K562 (cell line): Measurements from ENCODE around the gene LRRC4C. TPM values are rescaled to one million over a fixed set of nuclear protein-coding genes. Genes with fewer than 3 reads are reported as not detected.

Experiments used
- ATAC-seq: fragments of 200-7000 bp; cut with Tn5 transposase; 3 replicates; pipeline ENCODE4 v1.9.1; 2020; ENCODE audit warnings: moderate library complexity
- BruUV-seq: library from RNA; stranded (reverse); fragments of 400-500 nt; replicated peaks from 2 replicates; lab custom pipeline; 2021; lab: Mats Ljungman, UMichigan
- CTCF ChIA-PET: fragments of 300-600 bp; formaldehyde crosslinking; extraction: SDS; loops from one replicate; lab custom pipeline; 2021; ENCODE audit warnings: low intra/inter-chr PET ratio; lab: Yijun Ruan, JAX
- POLR2A ChIA-PET: fragments of 300-600, 350-650 bp; sonication (Branson Sonifier 250); formaldehyde crosslinking; extraction: SDS; loops from one replicate; lab custom pipeline; 2021; ENCODE audit warnings: antibody characterized with exemption, inconsistent platforms; lab: Yijun Ruan, JAX
- DNase-seq, 4 experiments: peaks; one replicate each; pipeline versions ENCODE4 v3.0.0 to v3.0.0-alpha.2; 2011 to 2018; ENCODE audit warnings: low spot score in 3 of 4, mixed read lengths in 3 of 4; ENCODE audit errors: extremely low read depth in 1 of 4
- FAIRE-seq: peaks from 2 replicates; lab custom pipeline; 2011; peaks lifted over from hg19 to GRCh38; lab: Jason Lieb, UNC
- H2AFZ ChIP-seq: 2 replicates; pipeline ENCODE4 v1.6.0; 2011; ENCODE audit warnings: low read depth, low read length, control low read depth, inconsistent platforms
- H3K27ac ChIP-seq: fragments of 200-600 bp; 3 replicates; pipeline ENCODE4 v1.8.0; 2011; ENCODE audit warnings: low read depth, mild to moderate bottlenecking, control low read depth, inconsistent platforms, low read length, moderate library complexity, mixed read lengths; ENCODE audit errors: extremely low read depth
- H3K27me3 ChIP-seq, 2 experiments: fragments of 300-600 bp in 1 of 2; 2 replicates in 1 of 2; 3 replicates in 1 of 2; pipeline versions ENCODE4 v1.6.0 to v1.8.0; 2011; ENCODE audit warnings: inconsistent platforms in 2 of 2, low read length in 2 of 2, mild to moderate bottlenecking in 1 of 2, mixed read lengths in 1 of 2, moderate library complexity in 1 of 2; ENCODE audit not compliant: control insufficient read depth in 2 of 2, insufficient read depth in 2 of 2
- H3K36me3 ChIP-seq: fragments of 300-600 bp; 3 replicates; pipeline ENCODE4 v1.8.0; 2011; ENCODE audit warnings: mild to moderate bottlenecking, low read length, inconsistent platforms; ENCODE audit not compliant: control insufficient read depth, insufficient read depth
- H3K4me1 ChIP-seq, 2 experiments: fragments of 200-600 bp in 1 of 2; replicated peaks in 1 of 2; 2 replicates in 1 of 2; 3 replicates in 1 of 2; pipeline versions ENCODE4 v1.5.1 to v1.8.0; 2011; ENCODE audit warnings: inconsistent platforms in 2 of 2, low read length in 2 of 2, mild to moderate bottlenecking in 1 of 2, mixed read lengths in 1 of 2, moderate library complexity in 1 of 2; ENCODE audit not compliant: control insufficient read depth in 2 of 2, insufficient read depth in 2 of 2
- H3K4me2 ChIP-seq: 2 replicates; pipeline ENCODE4 v1.6.1; 2011; ENCODE audit warnings: low read length, control low read depth, inconsistent platforms, mixed read lengths; ENCODE audit not compliant: insufficient read depth
- H3K4me3 ChIP-seq: fragments of 200-600 bp; sonication (generic), shearing (Covaris generic); 2 replicates; pipeline ENCODE4 v1.5.1; 2016; ENCODE audit warnings: control low read depth, inconsistent platforms
- H3K79me2 ChIP-seq: fragments of 200-600 bp; 3 replicates; pipeline ENCODE4 v1.8.0; 2011; ENCODE audit warnings: low read length, inconsistent platforms; ENCODE audit not compliant: control insufficient read depth, insufficient read depth
- H3K9ac ChIP-seq, 2 experiments: 2 replicates each; pipeline versions ENCODE4 v1.6.0 to v1.6.1; 2011; ENCODE audit warnings: low read depth in 2 of 2, low read length in 2 of 2, control low read depth in 1 of 2, inconsistent platforms in 1 of 2, mild to moderate bottlenecking in 1 of 2, mixed read lengths in 1 of 2; ENCODE audit not compliant: insufficient read depth in 1 of 2
- H3K9me1 ChIP-seq: one replicate; pipeline ENCODE4 v1.6.0; 2011; ENCODE audit warnings: inconsistent platforms, mild to moderate bottlenecking, low read length, moderate library complexity; ENCODE audit not compliant: control insufficient read depth, insufficient read depth
- H3K9me3 ChIP-seq: replicated peaks from 2 replicates; pipeline ENCODE4 v1.5.1; 2011; ENCODE audit warnings: low read depth, low read length, inconsistent platforms; ENCODE audit not compliant: control insufficient read depth, insufficient read depth
- H4K20me1 ChIP-seq: replicated peaks from 2 replicates; pipeline ENCODE4 v1.6.1; 2011; ENCODE audit warnings: low read length, inconsistent platforms, mixed read lengths; ENCODE audit not compliant: control insufficient read depth, insufficient read depth
- CEBPG ChIP-seq, 3 experiments: fragments of 200-800 bp in 1 of 3; sonication (Bioruptor generic) in 1 of 3; sonication (generic) in 1 of 3; formaldehyde crosslinking in 1 of 3; IDR thresholded peaks in 2 of 3; conservative IDR thresholded peaks in 1 of 3; 2 replicates each; pipeline versions ENCODE4 v1.6.1 to v1.8.0; 2016 to 2022; ENCODE audit warnings: missing compliant biosample characterization in 2 of 3, missing genetic modification characterization in 2 of 3, mild to moderate bottlenecking in 1 of 3, missing genetic modification reagents in 1 of 3
- EWSR1 ChIP-seq: fragments of 450-650 bp; IDR thresholded peaks from 2 replicates; pipeline ENCODE4 v1.6.1; 2018; ENCODE audit warnings: borderline replicate concordance, mild to moderate bottlenecking, low read depth, moderate library complexity; ENCODE audit not compliant: partially characterized antibody
- FOXK2 ChIP-seq, 2 experiments: fragments of 450-650 bp; IDR thresholded peaks in 1 of 2; conservative IDR thresholded peaks in 1 of 2; 2 replicates each; pipeline ENCODE4 v1.6.1; 2016; ENCODE audit warnings: low read depth in 2 of 2, mild to moderate bottlenecking in 1 of 2
- GABPB2 ChIP-seq: fragments of 250-450 bp; sonication (Bioruptor Pico); conservative IDR thresholded peaks from 2 replicates; pipeline ENCODE4 v1.5.1; 2021; ENCODE audit warnings: mild to moderate bottlenecking
- KAT8 ChIP-seq: fragments of 450-650 bp; IDR thresholded peaks from 2 replicates; pipeline ENCODE4 v1.6.1; 2016; ENCODE audit warnings: low read depth, mild to moderate bottlenecking
- RBBP5 ChIP-seq: fragments of 200-600 bp; sonication (generic); IDR thresholded peaks from 2 replicates; pipeline ENCODE4 v1.6.1; 2012; ENCODE audit warnings: borderline replicate concordance, mild to moderate bottlenecking, low read length, control low read depth, inconsistent platforms; ENCODE audit not compliant: insufficient read depth, poor library complexity, severe bottlenecking
- RERE ChIP-seq: sonication (generic); formaldehyde crosslinking; IDR thresholded peaks from 2 replicates; pipeline ENCODE4 v1.8.0; 2023; ENCODE audit warnings: missing genetic modification reagents, mild to moderate bottlenecking, borderline replicate concordance
- SMAD2 ChIP-seq: fragments of 150-350 bp; IDR thresholded peaks from 2 replicates; pipeline ENCODE4 v1.6.1; 2014; ENCODE audit warnings: low read depth, mild to moderate bottlenecking, low read length
- SRSF9 ChIP-seq: fragments of 200-400 bp; formaldehyde crosslinking; IDR thresholded peaks from 2 replicates; pipeline ENCODE4 v1.6.1; 2017; ENCODE audit warnings: low read depth, low read length, borderline replicate concordance
- TRIM28 ChIP-seq: fragments of 450-650 bp; IDR thresholded peaks from 2 replicates; pipeline ENCODE4 v1.6.1; 2017
- ZNF124 ChIP-seq: sonication (generic); formaldehyde crosslinking; IDR thresholded peaks from 2 replicates; pipeline ENCODE4 v1.8.1; 2022; ENCODE audit warnings: missing genetic modification reagents
- ZNF134 ChIP-seq: fragments of 250-450 bp; sonication (Bioruptor Pico); conservative IDR thresholded peaks from 2 replicates; pipeline ENCODE4 v1.4.0; 2020
- WGBS: fragments of 100-300 bp; shearing (Covaris generic); methylation state at CpG from one replicate; pipeline ENCODE4 v1.1.6; 2016; ENCODE audit warnings: low coverage, mixed read lengths; ENCODE audit not compliant: insufficient coverage; ENCODE audit errors: missing lambda C conversion rate; 5-methylcytosine and 5-hydroxymethylcytosine counted together
- in situ Hi-C: fragments of 300-500 bp; cut with MboI; formaldehyde crosslinking; loops from 4 replicates; pipeline ENCODE4 v1.15.0; 2018; ENCODE audit warnings: inconsistent platforms, mixed read lengths
- intact Hi-C: fragments of 100-400 bp; cut with micrococcal nuclease; formaldehyde crosslinking; loops from 2 replicates; pipeline ENCODE4 v1.14.2; 2022
- polyA plus RNA-seq, 8 experiments: library from polyadenylated mRNA; depleted of rRNA in 4 of 8; stranded (reverse) in 5 of 8; unstranded in 3 of 8; fragments of >200 nt; fragmentation: Nextera tagmentation in 2 of 8; fragmentation: Illumina TruSeq in 1 of 8; extraction: Ambion mirVana in 2 of 8; extraction: Trizol in 1 of 8; gene quantifications; 2 replicates each; pipeline versions ENCODE4 v1.2.1 to v1.2.3, GENCODE V29; 2011 to 2014; ENCODE audit warnings: inconsistent platforms in 1 of 8, missing spikeins in 1 of 8
- total RNA-seq, 7 experiments: library from RNA; depleted of rRNA in 6 of 7; stranded (reverse); fragments of >200 nt in 6 of 7; fragmentation: Illumina TruSeq in 2 of 7; extraction: Trizol in 2 of 7; gene quantifications; 2 replicates each; pipeline versions ENCODE4 v1.2.1 to v1.2.3, GENCODE V29; 2011 to 2021; ENCODE audit warnings: low replicate concordance in 1 of 7

LRRC4C gene
- total and polyA plus RNA-seq, 9 of the 15 experiments (the other 6 are each of a cell fraction or from before 2014, with no cell fraction given): not detected

GRCh38 chr11:41047229-41047628 lies 412.2 kb downstream of the LRRC4C start:
- intact Hi-C loops (no loop called here), in situ Hi-C loops (no loop called here)
- Histone ChIP-seq H3K4me2 (no peak overlapping the region), H3K4me3 (no peak overlapping the region), H3K9me1 (no peaks in the 10 kb centered on the region), H3K27me3 (no peaks in the 10 kb centered on the region), H3K4me1 (no peaks in the 10 kb centered on the region), H3K36me3 (no peaks in the 10 kb centered on the region), H3K9ac (no peak overlapping the region), H3K27ac (no peak overlapping the region), H4K20me1 (no peaks in the 10 kb centered on the region), H3K9me3 (no peaks in the 10 kb centered on the region), H2AFZ (no peak overlapping the region), H3K79me2 (no peaks in the 10 kb centered on the region)
- no peak for TF ChIP-seq CEBPG (CRISPR knock-in tag; IDR thresholded peaks at IDR 0.05)
- peak; percentile 33 to 77 for TF ChIP-seq CEBPG (tag; conservative IDR thresholded peaks at IDR 0.05 in 1 of 2, IDR thresholded peaks at IDR 0.05 in 1 of 2)
- no peak for TF ChIP-seq SMAD2
- DNase-seq (no peak), FAIRE-seq (no peak), ATAC-seq (no peak)
- BruUV-seq: no TSS peak
- ChIA-PET POLR2A (no interaction called here), CTCF (no interaction called here)

GRCh38 chr11:41045266-41045665 lies 414.2 kb downstream of the LRRC4C start:
- Histone ChIP-seq H3K9me1 (no peaks in the 10 kb centered on the region), H3K79me2 (no peaks in the 10 kb centered on the region), H3K4me1 (no peaks in the 10 kb centered on the region), H3K4me3 (no peak overlapping the region), H4K20me1 (no peaks in the 10 kb centered on the region), H3K9ac (no peak overlapping the region), H3K27me3 (no peaks in the 10 kb centered on the region), H3K9me3 (no peaks in the 10 kb centered on the region), H3K36me3 (no peaks in the 10 kb centered on the region), H3K4me2 (no peak overlapping the region), H2AFZ (no peak overlapping the region), H3K27ac (no peak overlapping the region)
- in situ Hi-C loops (no loop called here), intact Hi-C loops (no loop called here)
- WGBS: 3% methylated on average over 5 of the region's 5 CpGs
- BruUV-seq: no TSS peak
- no peak for FAIRE-seq
- DNase-seq: no peak
- POLR2A ChIA-PET: no interaction called here
- CTCF ChIA-PET: no interaction called here
- no peak for ATAC-seq
- TF ChIP-seq SRSF9 (no peak), GABPB2 (CRISPR knock-in tag) (no peak), RBBP5 (no peak), KAT8 (no peak), RERE (CRISPR knock-in tag) (no peak), ZNF134 (CRISPR knock-in tag) (no peak), EWSR1 (no peak), ZNF124 (no peak), TRIM28 (no peak), FOXK2 (conservative IDR thresholded peaks at IDR 0.05 in 1 of 2, IDR thresholded peaks at IDR 0.05 in 1 of 2; ENCODE audit: low read depth in 2 of 2) (no peak)
